Muscle layer of duodenum (tissue), 2 donors: ENCODE results near the gene C11orf58.

Experiments used
- H3K27ac ChIP-seq: one replicate; pipeline ENCODE4 v1.7.0; 2013; ENCODE audit warnings: mild to moderate bottlenecking, low read length
- H3K27me3 ChIP-seq: one replicate; pipeline ENCODE4 v1.7.0; 2013; ENCODE audit warnings: low read depth, mild to moderate bottlenecking, control low read depth, low read length
- H3K36me3 ChIP-seq, 2 donors: one replicate each; pipeline ENCODE4 v1.7.0; 2013; ENCODE audit warnings: low read length in 2 of 2, control low read depth in 1 of 2, mild to moderate bottlenecking in 1 of 2; ENCODE audit not compliant: insufficient read depth in 2 of 2, control insufficient read depth in 1 of 2
- H3K4me1 ChIP-seq, 2 donors: one replicate each; pipeline ENCODE4 v1.7.0; 2013; ENCODE audit warnings: low read length in 2 of 2, mild to moderate bottlenecking in 2 of 2, control low read depth in 1 of 2, moderate library complexity in 1 of 2; ENCODE audit not compliant: insufficient read depth in 2 of 2, control insufficient read depth in 1 of 2
- H3K4me3 ChIP-seq, 2 donors: one replicate each; pipeline ENCODE4 v1.7.0; 2013; ENCODE audit warnings: low read length in 2 of 2, low read depth in 1 of 2, mild to moderate bottlenecking in 1 of 2
- H3K9me3 ChIP-seq, 2 donors: one replicate each; pipeline ENCODE4 v1.7.0; 2013; ENCODE audit warnings: low read length in 2 of 2, control low read depth in 1 of 2, mild to moderate bottlenecking in 1 of 2; ENCODE audit not compliant: control insufficient read depth in 1 of 2
- donor health status: healthy.

The C11orf58 gene

GRCh38 chr11:16738193-16738946 lies at the start of gene C11orf58:
Gene C11orf58 (plus strand): TSS chr11:16738647. CDS start chr11:16738779, 132 bp downstream.
- peaks cover 0 to 5% of the 10 kb centered on the region in 2 donors for H3K36me3 ChIP-seq
- peak within 1 kb of the TSS; percentile 98 for H3K27ac ChIP-seq
- no peaks in the 10 kb centered on the region for H3K9me3 ChIP-seq
- H3K27me3 ChIP-seq = no peaks in the 10 kb centered on the region
- peaks cover 0 to 35% of the 10 kb centered on the region in 2 donors for H3K4me1 ChIP-seq
- peak within 1 kb of the TSS; percentile 90 to 97 for H3K4me3 ChIP-seq

- H3K9me3 ChIP-seq = no peaks in the 10 kb centered on the region
- H3K27ac ChIP-seq = no peak overlapping the region
- no peaks in the 10 kb centered on the region for H3K36me3 ChIP-seq
- H3K27me3 ChIP-seq = no peaks in the 10 kb centered on the region
- no peaks in the 10 kb centered on the region for H3K4me1 ChIP-seq
- H3K4me3 ChIP-seq = no peak overlapping the region
These were observed 48.4 kb upstream of the C11orf58 start for GRCh38 chr11:16690086-16690485.

- H3K4me3 ChIP-seq = no peak overlapping the region
- H3K27me3 ChIP-seq = no peaks in the 10 kb centered on the region
- H3K9me3 ChIP-seq = no peaks in the 10 kb centered on the region
- H3K4me1 ChIP-seq = no peaks in the 10 kb centered on the region
- no peaks in the 10 kb centered on the region for H3K36me3 ChIP-seq
- H3K27ac ChIP-seq = no peak overlapping the region
These were observed 34.7 kb upstream of the C11orf58 start for GRCh38 chr11:16703795-16704194.

GRCh38 chr11:16713594-16713993 lies 24.9 kb upstream of the C11orf58 start:
- Histone ChIP-seq H3K27me3 (no peaks in the 10 kb centered on the region), H3K4me1 (no peaks in the 10 kb centered on the region), H3K9me3 (no peaks in the 10 kb centered on the region), H3K36me3 (no peaks in the 10 kb centered on the region), H3K27ac (no peak overlapping the region), H3K4me3 (no peak overlapping the region)

- H3K27me3 ChIP-seq = no peaks in the 10 kb centered on the region
- H3K27ac ChIP-seq = no peak overlapping the region
- H3K4me1 ChIP-seq = no peaks in the 10 kb centered on the region
- H3K4me3 ChIP-seq = no peak overlapping the region
- H3K9me3 ChIP-seq = no peaks in the 10 kb centered on the region
- H3K36me3 ChIP-seq = no peaks in the 10 kb centered on the region
These were observed 15.7 kb upstream of the C11orf58 start for GRCh38 chr11:16722581-16723344.

GRCh38 chr11:16727806-16728205 lies 10.6 kb upstream of the C11orf58 start:
- Histone ChIP-seq H3K27ac (no peak overlapping the region), H3K9me3 (no peaks in the 10 kb centered on the region), H3K4me1 (no peaks in the 10 kb centered on the region), H3K4me3 (no peak overlapping the region), H3K27me3 (no peaks in the 10 kb centered on the region), H3K36me3 (no peaks in the 10 kb centered on the region)

- Histone ChIP-seq H3K9me3 (no peaks in the 10 kb centered on the region), H3K36me3 (peaks cover 0 to 5% of the 10 kb centered on the region in 2 donors), H3K27ac (peak overlapping the region; percentile 98), H3K4me3 (peak overlapping the region; percentile 90 to 97), H3K4me1 (peaks cover 0 to 29% of the 10 kb centered on the region in 2 donors), H3K27me3 (no peaks in the 10 kb centered on the region)
These were observed 642 bp upstream of the C11orf58 start for GRCh38 chr11:16737818-16738192.

GRCh38 chr11:16738947-16739815 lies 734 bp downstream of the C11orf58 start:
- Histone ChIP-seq H3K27ac (peak overlapping the region; percentile 98), H3K4me1 (peaks cover 0 to 37% of the 10 kb centered on the region in 2 donors)

GRCh38 chr11:16741473-16741872 lies 3.0 kb downstream of the C11orf58 start:
- H3K27me3 ChIP-seq = no peaks in the 10 kb centered on the region
- H3K4me1 ChIP-seq = peaks cover 0 to 45% of the 10 kb centered on the region in 2 donors
- no peak overlapping the region for H3K4me3 ChIP-seq
- peaks cover 15 to 16% of the 10 kb centered on the region in 2 donors for H3K36me3 ChIP-seq
- no peaks in the 10 kb centered on the region for H3K9me3 ChIP-seq
- H3K27ac ChIP-seq = no peak overlapping the region

More at GRCh38 chr11:16738947-16739815, 734 bp downstream of the C11orf58 start:
- H3K4me3 ChIP-seq = peak overlapping the region; percentile 90 to 97
- H3K27me3 ChIP-seq = no peaks in the 10 kb centered on the region
- no peaks in the 10 kb centered on the region for H3K9me3 ChIP-seq
- H3K36me3 ChIP-seq = peaks cover 0 to 5% of the 10 kb centered on the region in 2 donors

GRCh38 chr11:16743478-16743877 lies 5.0 kb downstream of the C11orf58 start:
- H3K4me1 ChIP-seq = peaks cover 0 to 45% of the 10 kb centered on the region in 2 donors

More at GRCh38 chr11:16743478-16743877, 5.0 kb downstream of the C11orf58 start:
- Histone ChIP-seq H3K9me3 (no peaks in the 10 kb centered on the region), H3K4me3 (no peak overlapping the region), H3K27ac (no peak overlapping the region), H3K36me3 (peaks cover 30 to 33% of the 10 kb centered on the region in 2 donors), H3K27me3 (no peaks in the 10 kb centered on the region)
